Epithelial cell of esophagus (primary cell): ENCODE measurements around the gene GOLGA6L10.

Experiments used
- DNase-seq: peaks from one replicate; pipeline ENCODE4 v3.0.0; 2010; ENCODE audit warnings: low read depth
- H3K4me3 ChIP-seq: 2 replicates; pipeline ENCODE4 v1.5.1; 2011; ENCODE audit warnings: mild to moderate bottlenecking, low read length, control low read depth
- TF ChIP-seq, protein P1 (sequence below): IDR thresholded peaks from 2 replicates; pipeline ENCODE4 v1.5.1; 2011; ENCODE audit warnings: low read depth, mild to moderate bottlenecking, low read length, control low read depth, inconsistent platforms; ENCODE audit not compliant: insufficient read depth; ENCODE audit errors: missing control alignments

GOLGA6L10 gene

DNA sequence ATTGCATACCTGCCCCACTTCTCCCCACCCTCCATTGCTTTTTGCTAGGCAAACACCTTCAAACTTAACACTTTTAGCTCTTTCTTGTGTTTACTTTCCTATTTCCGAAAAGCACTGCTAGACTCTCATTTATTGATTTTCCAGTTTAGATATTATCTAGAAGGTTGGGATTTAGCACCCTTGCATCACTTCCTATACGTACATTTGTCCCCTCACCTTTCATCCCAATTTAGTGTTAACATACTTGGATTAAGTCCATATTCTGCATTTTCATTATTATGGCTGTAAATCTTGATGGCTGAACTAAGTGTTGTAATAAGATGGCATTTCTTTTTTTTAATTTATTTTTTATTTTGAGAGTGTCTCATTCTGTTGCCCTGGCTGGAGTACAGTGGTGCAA is 39.5 kb downstream of the GOLGA6L10 start:
- TF ChIP-seq, protein P1, sequence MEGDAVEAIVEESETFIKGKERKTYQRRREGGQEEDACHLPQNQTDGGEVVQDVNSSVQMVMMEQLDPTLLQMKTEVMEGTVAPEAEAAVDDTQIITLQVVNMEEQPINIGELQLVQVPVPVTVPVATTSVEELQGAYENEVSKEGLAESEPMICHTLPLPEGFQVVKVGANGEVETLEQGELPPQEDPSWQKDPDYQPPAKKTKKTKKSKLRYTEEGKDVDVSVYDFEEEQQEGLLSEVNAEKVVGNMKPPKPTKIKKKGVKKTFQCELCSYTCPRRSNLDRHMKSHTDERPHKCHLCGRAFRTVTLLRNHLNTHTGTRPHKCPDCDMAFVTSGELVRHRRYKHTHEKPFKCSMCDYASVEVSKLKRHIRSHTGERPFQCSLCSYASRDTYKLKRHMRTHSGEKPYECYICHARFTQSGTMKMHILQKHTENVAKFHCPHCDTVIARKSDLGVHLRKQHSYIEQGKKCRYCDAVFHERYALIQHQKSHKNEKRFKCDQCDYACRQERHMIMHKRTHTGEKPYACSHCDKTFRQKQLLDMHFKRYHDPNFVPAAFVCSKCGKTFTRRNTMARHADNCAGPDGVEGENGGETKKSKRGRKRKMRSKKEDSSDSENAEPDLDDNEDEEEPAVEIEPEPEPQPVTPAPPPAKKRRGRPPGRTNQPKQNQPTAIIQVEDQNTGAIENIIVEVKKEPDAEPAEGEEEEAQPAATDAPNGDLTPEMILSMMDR: no peak
- no peak overlapping the region for H3K4me3 ChIP-seq
- DNase-seq: no peak

DNA sequence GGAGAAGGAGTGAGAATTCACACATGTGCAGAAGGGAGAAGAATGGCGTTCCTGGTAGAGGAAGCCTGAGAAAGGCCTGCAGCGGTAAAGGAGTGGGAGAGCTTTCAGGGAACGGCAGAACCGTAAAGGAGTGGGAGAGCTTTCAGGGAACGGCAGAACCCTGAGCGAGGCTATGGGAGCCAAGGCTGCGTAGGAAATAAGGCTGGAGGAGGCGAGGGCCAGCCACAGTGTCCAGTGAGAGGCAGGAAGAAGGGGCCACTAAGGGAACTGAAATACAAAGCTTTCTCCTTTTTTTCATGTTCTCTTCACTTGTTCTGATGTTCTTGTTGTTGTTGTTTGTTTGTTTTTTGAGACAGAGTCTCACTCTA is 41.6 kb downstream of the GOLGA6L10 start:
- no peak for DNase-seq
- no peak overlapping the region for H3K4me3 ChIP-seq
- TF ChIP-seq, protein P1: no peak

DNA sequence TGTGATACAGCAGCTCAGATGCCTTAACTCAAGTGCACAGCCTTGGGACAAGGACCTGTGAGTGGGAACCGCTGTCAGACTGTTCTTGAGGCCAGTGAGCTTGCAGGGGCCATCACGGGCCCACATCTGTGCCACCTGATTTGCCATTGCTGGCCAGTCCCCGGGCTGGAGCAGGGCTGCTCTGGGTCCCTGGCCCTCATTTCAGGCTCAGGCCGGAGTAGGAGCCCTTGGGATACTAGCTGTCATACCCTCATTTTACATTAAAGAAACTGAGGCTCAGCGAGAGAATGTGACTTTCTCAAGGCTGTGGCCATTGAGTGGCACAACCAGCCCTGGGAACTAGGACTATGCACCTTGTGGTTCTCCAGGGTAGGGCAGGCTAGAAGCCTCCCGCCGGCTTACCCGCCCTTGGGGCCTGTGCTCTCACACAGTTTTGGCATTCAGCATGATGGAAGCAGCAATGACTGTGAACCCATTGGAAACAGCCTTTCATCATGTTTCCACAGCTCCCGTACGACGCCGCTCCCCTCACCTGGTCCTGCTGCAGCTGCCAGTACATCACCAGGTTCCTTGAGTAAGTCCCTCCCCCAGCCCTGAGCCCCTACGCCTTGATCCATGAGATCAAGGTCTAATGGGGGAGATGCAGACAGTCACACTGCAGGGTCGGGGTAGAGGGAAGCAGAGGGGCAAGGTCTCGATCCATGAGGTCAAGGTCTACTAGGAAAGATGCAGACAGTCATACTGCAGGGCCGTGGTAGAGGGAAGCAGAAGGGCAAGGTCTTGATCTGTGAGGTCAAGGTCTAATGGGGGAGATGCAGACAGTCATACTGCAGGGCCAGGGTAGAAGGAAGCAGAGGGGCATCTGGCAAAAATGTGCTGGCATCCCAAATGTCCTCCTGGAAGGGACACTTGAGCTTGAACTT is 42.2 kb downstream of the GOLGA6L10 start:
- TF ChIP-seq, protein P1: peak; percentile 2
- H3K4me3 ChIP-seq: no peak overlapping the region
- DNase-seq: no peak

- H3K4me3 ChIP-seq: no peak overlapping the region
- DNase-seq: no peak
- TF ChIP-seq, protein P1: no peak
These were observed 43.6 kb downstream of the GOLGA6L10 start for GRCh38 chr15:82305621-82306048.

- no peak overlapping the region for H3K4me3 ChIP-seq
- DNase-seq: no peak
- TF ChIP-seq, protein P1: no peak
These were observed 44.5 kb downstream of the GOLGA6L10 start for GRCh38 chr15:82304778-82305090.

DNA sequence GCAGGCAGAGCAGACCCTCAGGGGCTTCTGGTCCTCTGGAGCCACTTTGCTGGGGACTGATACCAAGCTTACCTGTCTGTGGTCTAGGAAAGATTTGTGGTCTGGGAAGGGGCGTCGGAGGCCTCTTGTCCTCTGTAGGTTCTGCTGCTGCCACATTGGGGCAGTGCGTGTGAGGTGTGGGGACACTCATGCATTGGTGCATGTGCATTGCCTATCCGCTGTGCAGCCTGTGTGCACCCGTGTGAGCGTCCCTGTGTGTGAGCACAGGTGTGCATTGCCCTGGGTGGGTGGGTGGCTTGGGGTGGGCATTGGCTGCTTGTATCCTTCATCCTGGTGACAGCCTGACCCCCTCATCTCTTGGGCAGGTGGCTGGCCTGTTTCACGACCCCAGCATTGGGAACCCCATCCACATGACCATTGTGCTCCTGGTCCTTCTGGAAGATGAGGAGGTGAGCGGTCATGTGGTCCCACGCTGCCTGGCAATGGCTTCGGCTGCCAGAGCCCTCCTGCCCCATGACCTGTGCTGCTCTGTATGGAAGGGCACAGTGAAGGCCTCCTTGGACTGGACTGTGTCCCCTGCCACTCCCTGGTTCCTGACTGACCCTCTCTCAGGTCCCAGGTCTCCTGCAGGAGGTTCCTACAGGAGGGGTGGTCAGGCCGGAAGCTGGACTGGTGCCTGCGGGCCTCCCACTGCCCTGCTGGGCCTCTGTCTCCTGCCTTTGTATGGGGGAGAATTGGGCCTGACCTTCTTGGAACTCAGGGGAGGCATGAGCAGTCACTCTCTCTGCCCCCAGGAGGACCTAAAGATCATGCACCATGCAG is 45.1 kb downstream of the GOLGA6L10 start:
- TF ChIP-seq, protein P1: no peak
- no peak for DNase-seq
- no peak overlapping the region for H3K4me3 ChIP-seq
